Suppressor macrophage (primary cell): Measurements from ENCODE around the gene VRTN.
"Not testable (repeated sequence)": the region's sequence is repeated elsewhere in the genome, so short reads cannot be mapped to it uniquely, and the experiment has no call there.

Source experiments
- DNase-seq, 4 experiments: peaks; one replicate each; pipeline ENCODE4 v3.0.0-alpha.2; 2020 to 2022

The VRTN gene

DNA sequence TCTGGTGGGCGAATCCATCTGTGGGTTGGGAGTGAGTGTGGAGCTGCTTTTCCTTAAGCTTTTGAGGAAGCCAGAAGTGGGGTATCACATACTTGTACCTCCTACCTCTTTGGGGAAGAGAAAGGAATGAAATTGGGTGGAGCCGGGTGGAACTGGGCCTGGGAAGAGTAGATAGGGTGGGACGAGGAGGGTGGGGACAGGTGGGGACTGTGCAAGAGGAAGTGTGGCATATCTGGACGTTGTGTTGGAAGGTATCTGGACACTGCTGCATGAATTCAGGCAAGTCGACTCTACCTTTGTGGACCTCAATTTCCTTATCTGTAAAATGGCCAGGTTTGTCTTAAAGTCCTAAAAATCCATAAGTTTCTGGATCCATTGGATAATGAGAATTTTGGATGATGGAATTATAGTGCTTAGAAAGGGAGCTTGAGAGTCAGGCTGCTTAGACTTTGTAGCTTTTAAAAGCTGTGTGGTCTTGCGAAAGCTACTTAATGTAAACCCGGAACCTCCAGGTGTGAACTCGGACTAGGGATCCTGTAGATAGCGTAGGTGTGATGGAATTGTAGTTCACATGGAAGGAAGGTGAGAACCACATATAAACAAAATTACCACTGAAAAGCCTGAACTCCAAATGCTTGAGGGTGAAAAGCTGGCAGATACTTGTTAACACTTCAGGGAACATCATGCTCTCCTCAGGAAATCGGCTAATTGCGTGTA, 2.1 kb downstream of the VRTN start:
- no peak for DNase-seq

- no peak for DNase-seq
These were observed 2.7 kb downstream of the VRTN start for GRCh38 chr14:74350928-74351323.

GRCh38 chr14:74356892-74357575, 8.8 kb downstream of the VRTN start:
- no peak for DNase-seq

DNA sequence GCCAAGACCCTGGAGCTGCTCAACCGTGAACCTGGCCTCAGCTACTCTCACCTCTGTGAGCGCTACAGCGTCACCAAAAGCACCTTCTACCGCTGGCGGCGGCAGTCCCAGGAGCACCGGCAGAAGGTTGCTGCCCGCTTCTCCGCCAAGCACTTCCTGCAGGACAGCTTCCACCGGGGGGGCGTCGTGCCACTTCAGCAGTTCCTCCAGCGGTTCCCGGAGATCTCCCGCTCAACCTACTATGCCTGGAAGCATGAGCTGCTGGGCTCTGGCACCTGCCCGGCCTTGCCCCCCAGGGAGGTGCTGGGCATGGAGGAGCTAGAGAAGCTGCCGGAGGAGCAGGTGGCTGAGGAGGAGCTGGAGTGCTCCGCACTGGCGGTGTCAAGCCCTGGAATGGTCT, 9.3 kb downstream of the VRTN start:
- DNase-seq = no peak

GRCh38 chr14:74358176-74358829, 10.0 kb downstream of the VRTN start:
- DNase-seq = no peak

DNA sequence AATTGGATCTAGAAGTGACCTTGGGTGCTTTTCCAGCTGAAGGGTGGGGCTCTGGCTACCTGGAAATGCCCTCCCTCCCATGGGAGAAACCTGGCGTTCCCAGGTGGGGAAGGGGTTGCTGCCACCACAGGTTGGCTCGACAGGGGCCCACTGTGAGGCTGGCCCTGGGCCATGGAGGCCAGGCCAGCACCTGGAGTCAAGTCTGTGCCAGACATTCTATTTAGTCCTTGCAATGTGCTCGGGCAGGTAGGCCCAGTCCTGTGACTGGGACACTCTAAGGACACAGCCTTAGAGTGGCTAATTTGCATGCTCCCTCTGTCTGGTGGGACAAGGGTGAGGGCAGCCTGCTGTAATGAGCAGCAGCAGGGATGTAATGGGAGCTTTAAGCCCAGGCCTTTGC, 11.9 kb downstream of the VRTN start:
- no peak for DNase-seq

DNA sequence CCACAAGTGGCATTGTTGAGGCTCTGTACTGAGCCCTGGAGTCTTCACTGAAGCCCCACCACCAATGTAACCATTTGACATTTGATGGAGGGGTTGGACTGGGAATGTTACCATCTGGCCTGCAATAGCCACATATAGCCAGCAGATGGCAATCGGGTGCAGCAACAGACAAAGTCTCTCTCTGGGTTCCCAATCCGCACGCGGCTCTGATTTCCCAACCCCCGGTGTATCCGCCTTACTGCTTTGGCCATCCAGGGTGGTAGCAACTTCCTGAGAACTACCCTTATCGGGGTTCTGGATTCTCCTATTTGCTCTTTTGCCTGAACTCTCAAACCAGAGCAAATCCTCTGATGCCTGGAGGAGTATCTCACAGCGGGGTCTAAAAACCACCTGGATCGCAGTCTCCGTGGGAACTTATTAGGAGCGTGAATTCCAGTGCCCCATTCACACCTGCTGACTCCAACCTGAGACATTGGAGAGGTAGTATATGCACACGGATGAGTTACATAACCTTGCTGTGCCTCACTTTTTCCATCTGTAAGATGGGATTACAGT, 14.2 kb downstream of the VRTN start:
- peak; percentile 90 to 93 (median 92) for DNase-seq

- no peak for DNase-seq
These were observed 16.1 kb downstream of the VRTN start for GRCh38 chr14:74364271-74364880.

GRCh38 chr14:74368026-74368425, 19.8 kb downstream of the VRTN start:
- no peak for DNase-seq

DNA sequence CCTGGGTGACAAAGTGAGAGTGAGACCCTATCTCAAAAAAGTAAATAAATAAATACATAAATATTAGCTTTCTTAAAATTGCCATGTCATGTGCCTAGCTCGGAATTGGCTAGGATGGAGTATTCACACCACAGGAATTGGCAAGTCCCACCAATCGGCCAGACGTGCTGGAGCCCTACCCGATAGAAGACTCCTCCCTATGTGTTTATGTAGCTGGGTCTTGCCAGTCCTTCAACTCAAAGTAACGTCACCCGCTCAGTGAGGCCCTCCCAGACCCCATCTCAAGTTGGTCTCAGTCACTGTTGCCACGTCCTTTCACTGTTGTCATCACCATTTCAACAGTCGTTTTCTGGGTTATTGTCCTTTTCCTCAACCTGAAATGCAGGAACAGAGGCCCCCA, 20.2 kb downstream of the VRTN start:
- DNase-seq = no peak

- no peak for DNase-seq
These were observed 29.9 kb downstream of the VRTN start for GRCh38 chr14:74377976-74378690.

DNA sequence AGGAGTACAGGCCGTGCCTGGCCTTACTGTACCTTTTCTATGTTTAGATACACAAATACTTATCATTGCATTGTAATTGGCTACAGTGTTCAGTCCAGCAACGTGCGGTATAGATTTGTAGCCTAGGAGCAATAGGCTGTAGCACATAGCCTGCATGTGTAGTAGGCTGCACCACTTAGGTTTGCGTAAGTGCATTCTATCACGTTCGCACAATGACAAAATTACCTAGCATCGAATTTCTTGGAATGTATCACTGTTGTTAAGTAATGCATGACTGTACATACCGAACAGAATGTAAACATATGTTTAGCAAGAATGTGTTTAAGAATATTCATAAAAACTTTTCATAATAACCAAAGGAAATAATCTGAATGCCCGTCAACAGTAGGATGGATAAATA, 31.9 kb downstream of the VRTN start:
- DNase-seq = no peak

- no peak for DNase-seq
These were observed 32.6 kb downstream of the VRTN start for GRCh38 chr14:74380845-74381244.

DNA sequence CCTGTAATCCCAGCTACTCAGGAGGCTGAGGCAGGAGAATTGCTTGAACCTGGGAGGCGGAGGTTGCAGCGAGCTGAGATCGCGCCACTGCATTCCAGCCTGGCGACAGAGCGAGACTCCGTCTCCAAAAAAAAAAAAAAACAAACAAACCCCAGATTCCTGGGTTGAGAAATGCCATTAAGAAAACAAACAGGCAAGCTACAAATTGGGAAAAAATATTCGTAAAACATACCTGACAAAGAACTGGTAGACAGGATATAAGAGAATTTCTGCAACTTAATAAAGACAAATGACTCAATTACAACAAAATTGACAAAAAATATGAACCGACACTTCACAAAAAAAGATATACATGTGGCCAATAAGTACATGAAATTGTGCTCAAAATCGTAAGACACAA, 33.3 kb downstream of the VRTN start:
- DNase-seq = not testable (repeated sequence)

DNA sequence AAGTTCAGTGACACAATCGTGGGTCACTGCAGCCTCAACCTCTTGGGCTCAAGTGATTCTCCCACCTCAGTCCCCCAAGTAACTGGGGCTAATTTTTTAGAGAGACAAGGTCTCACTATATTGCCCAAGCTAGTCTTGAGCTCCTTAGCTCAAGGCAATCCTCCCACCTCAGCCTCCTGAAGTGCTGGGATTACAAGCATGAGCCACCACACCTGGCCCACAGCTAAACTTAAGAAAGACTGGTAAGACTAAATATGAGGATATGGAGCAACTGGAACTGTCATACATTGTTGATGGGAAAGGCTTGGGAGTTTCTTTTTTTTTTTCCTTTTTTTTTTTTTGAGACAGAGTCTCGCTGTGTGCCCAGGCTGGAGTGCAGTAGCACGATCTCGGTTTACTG, 34.0 kb downstream of the VRTN start:
- DNase-seq = no peak

- DNase-seq = no peak
These were observed 41.7 kb downstream of the VRTN start for GRCh38 chr14:74389980-74390379.

- not testable (repeated sequence) for DNase-seq
These were observed 42.2 kb downstream of the VRTN start for GRCh38 chr14:74390505-74390904.

DNA sequence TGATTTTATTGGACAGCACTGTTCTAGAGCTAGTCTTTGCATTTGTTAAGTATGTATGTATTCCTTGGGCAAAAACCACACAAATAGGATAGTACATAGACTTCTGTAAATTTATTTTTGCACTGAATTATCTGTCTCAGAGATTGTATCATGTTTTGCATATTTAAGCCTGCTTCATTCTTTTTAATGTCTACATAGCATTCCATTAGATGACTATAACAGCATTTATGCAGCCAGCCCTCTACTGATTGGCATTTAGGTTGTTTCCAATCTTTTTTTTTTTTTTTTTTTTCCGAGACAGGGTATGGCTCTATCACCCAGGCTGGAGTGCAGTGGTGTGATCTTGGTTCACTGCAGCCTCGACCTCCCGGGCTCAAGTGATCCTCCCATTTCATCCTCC, 43.2 kb downstream of the VRTN start:
- DNase-seq = no peak

DNA sequence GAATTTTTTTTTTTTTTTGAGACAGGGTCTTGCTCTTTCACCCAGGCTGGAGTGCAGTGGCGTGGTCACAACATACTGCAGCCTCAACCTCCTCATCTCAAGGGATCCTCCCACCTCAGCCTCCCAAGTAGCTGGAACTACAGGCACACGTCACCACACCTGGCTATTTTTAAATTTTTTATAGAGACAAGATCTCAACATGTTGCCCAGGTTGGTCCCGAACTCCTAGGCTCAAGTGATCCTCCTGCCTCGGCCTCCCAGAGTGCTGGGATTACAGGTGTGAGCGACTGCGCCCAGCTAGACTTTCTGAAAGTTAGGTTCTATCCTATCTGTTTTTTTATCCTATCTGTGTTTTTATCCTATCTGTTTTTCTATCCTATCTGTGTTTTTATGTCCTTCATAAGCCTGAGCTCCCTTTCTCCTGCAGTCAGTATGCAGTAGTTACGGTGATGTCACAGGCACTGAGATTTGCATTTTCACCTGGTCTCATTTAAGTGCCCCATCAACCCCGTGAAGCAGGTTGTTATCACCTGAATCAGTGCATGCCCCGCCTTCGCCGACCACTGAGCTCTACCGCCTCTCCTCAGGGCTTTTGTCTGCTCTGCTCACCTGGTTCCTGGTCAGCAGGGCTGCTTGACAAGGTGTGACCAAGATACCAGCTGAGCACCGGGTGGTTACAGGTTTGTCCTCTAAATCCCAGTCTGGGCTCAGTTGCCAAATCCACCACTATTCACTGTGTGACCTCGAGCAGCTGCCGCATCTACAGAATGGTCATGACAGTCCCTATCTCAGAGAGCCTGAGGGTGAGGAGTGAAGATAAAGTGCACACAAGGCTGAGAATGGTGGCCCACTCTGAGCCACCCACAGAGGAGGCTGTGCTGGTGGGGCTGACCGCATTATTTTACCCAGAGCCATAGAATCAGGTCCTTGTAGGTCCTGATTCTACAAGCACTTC, 44.6 kb downstream of the VRTN start:
- DNase-seq = no peak

DNA sequence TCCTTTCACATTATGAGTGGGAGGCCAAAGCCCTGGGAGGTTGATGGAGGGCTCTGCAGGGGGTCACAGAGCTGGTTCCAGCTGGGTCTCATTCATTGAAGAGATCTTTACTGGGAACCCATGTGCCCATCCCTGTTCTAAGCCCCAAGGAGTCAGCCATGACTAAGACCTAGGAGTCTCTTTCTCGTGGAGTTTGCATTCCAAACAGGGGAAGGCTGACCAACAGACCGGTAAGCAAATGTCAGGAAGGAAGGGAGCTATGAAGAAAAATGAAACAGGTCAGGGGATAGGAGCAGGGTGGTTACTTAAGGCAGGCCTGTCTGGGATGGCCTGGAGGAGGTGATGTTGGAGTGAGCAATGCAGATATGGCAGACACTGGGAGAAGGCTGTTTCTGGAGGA, 46.3 kb downstream of the VRTN start:
- DNase-seq = no peak

GRCh38 chr14:74395094-74395493, 46.8 kb downstream of the VRTN start:
- DNase-seq = no peak
